GM10847 (cell line): ENCODE data around the gene RAB24.

ENCODE experiments used
- POLR2A ChIP-seq: IDR thresholded peaks from 2 replicates; pipeline ENCODE4 v1.6.1; 2011; ENCODE audit not compliant: insufficient read length; ENCODE audit errors: extremely low read depth

RAB24 gene

DNA sequence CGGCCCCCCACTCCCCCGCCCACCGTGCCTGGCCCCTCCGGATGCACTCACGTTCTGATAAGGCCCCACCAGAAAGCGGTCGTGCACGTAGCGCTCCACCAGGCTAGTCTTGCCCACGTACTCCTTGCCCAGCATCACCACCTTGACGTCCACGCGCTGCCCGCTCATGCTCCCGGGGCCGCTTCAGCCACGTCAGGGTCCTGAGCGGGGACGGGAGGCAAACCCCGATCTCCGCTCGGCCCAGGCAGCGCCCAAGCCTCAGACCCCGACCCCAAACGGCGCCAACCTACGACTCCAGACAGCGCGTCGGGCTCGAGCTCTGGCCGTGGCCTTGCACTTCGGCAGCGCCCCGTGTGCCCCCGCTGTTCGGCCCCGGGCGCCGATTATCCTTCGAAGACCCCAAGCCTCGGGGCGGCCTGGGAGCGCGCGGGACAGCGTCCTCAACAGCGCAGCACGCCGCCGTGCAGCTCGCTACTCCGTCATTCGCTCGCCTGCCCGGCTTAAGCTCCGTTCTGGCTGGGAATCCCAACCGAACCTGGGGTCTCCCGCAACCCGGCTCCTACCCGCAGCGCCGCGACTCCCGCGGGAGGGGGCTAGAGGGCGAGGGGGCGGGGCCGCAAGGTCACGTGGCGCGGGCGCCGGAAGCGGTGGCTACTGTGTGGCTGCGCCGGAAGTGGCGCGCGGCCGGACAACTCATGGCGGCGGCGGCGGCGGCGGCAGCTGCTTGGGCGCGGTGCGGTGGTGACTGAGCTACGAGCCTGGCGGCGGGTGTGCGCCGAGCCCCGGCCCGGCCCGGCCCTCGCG lies at the start of gene RAB24, which contains the start of gene PRELID1:
RAB24 (minus strand) TSS at position 599 of the 804 bp plus-strand sequence; CDS start at position 168, 431 bp downstream.
PRELID1 (plus strand) TSS at position 679 of the 804 bp plus-strand sequence. CDS start 187 bp downstream, outside the sequence.
- TF ChIP-seq POLR2A = peak; percentile 50

DNA sequence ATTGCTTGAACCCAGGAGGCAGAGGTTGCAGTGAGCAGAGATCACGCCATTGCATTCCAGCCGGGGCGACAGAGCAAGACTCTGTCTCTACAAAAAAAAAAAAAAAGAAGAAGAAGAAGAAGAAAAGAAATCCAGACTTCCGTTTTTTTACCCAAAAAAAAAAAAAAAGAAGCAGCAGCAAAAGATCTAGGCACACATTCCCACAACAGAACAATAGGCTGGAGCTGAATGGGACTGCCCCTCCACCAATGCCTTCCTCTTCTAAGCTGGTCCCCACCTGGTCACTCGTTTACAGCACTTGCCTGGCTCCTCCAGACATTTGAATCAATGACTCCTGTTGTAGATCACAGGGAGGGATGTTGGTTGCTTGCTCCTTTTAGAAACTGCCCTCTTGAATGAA lies 49.6 kb upstream of the RAB24 start:
- TF ChIP-seq POLR2A = no peak

DNA sequence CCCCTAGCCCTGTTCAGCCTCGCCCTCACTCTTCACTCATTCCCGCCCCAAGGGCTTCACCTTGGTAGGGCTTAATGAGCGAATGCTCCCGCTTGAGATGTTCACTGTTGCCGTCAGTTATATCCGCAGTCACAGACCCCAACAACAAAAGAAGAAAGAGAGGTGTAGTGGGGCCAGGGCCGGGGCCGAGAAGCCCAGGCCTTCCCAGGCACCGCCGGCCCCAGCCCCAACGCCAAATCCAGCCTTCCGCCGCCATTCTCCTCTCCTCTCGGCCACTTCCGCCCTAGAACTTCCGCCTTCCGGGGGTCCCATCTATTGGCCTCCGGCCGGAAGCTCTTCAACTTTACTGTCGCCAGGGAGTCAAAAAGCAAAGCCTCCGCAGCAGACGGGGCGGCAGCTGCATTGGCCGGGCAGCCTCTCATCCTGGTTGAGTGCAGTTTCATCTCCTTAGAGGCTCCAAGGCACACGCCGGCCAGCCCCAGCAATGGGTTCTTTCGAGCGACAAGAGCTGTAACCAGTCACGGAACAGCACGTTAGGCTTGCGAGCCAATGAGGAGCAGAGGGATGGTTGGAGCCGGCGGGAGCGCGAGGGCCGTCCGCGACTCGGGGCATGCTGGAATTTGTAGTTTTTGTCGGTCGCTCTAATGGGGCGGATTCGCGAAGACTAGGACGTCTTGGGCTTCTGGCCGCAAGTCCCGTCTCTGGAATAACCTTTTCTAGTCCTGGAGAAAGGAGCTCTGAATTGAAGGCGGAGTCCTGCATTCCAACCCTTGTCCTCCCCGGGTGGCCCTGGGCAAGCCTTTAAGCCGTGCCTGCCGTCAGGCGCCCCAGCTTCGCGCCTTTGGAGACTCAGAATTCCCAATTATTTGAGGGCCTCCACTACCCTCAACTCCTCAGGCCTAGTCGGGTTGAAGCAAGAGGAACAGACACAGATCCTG lies 48.1 kb upstream of the RAB24 start, which contains the start of gene LMAN2:
LMAN2 (minus strand) TSS at position 277 of the 938 bp plus-strand sequence; CDS start at position 256, 21 bp downstream.
- peak; percentile 78 for TF ChIP-seq POLR2A

DNA sequence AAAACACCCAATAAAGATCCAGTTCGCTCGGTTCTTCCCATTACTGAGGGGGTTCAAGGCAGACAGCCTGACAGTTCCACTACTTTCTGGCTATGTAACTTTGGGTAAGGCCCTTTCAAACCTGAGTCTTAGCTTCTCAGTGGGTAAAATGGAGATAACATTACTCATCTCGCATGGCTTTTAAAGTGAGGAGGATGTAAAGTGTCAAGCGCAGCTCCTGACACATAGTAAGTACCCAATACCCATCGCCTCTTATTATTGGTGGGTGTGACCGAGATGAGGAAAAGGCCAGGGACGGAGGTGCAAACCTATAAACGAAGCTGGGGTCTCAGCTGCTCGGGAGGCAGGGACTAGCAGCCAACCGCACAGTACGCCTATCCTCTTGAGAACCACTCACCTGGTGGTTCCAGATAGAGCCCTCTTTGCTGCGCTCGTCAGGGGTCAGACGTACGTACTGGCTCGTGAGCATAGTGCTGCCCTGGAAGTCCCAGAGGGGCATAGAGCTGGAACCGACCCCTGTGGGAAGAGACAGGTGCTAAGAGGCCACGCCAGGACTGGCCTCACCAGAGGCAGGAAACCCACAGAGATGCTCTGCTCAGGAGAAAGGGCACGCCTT lies 47.4 kb upstream of the RAB24 start:
- no peak for TF ChIP-seq POLR2A

DNA sequence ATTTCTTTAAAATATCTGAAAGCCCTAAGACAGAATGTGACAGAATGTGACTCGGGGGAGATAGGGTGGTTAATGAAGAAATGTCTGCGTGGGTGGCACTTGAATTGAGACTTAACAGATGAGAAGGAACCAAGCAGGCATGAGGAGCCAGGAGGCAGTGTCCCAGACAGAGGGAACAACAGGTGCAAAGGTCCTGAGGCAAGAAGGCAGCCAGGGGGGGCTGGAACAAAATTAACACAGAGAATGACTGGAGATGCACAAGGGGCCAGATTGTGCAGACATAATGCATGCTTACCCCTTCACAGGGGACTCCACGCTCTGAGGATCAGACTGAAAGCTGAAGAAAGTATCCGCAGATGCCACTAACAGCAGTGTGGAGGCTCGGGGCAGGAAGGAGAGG lies 46.2 kb upstream of the RAB24 start:
- TF ChIP-seq POLR2A = no peak

DNA sequence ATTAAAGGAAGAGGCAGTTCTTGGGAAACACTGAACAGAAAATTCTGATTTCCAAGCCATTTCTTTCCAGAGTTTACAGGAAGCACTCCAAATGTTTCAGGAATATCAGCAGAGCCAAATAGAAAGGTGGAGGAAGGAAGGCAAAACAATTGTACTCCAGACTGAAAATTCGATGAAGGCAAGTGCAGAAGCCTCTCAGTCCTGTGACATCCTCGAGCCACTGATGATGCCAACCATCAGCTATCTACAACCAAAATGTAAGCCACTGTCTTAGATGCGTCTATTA lies 45.8 kb upstream of the RAB24 start:
- no peak for TF ChIP-seq POLR2A

DNA sequence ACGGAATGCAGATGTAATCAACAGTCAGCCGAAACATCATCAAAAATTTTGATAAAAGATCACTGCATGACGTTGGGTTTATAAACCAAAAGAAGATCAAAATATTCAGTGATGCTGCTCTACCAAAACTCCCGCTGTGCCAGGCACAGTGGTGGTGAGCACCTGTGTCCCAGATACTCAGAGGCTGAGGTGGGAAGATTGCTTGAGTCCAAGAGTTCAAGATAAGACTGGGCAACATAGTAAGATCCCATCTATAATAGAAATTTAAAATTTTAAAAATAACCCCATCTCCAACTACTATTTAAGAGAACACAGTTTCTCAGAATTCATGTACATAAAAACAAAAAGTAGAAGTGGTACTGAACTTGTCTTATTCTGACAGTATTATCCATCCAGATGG lies 44.2 kb upstream of the RAB24 start:
- no peak for TF ChIP-seq POLR2A

DNA sequence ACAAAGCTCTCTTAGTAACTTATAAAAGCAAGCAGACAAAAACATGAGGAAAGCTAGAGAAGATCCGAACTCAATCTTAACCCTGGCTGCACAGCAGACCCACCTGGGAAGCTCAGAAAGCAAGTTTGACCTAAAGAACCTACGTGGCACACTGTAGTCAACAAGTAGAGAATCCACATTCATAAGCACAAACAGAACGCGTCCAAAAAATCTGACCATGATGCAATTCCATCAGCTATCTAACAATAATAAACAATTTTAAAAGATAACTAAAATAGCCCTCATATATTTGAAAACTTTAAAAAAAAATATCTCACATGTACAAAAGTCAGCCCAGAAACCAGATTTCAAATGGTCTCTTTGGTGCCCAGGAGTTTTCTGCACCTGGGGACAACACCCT lies 43.3 kb upstream of the RAB24 start:
- no peak for TF ChIP-seq POLR2A

DNA sequence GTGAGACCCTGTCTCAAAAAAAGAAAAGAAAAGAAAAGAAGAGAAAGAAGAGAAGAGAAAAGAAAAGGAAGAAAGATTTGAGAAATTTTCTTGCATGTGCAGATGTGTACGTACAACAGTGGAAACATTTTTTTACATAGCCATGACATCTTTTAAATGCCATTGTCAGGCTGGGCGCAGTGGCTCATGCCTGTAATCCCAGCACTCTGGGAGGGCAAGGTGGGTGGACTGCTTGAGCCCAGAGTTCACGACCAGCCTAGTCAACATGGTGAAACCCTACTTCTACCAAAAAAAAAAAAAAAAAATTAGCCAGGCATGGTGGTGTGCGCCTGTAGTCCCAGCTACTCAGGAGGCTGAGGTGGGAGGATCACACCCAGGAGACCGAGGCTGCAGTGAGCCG lies 41.4 kb upstream of the RAB24 start:
- TF ChIP-seq POLR2A = no peak

DNA sequence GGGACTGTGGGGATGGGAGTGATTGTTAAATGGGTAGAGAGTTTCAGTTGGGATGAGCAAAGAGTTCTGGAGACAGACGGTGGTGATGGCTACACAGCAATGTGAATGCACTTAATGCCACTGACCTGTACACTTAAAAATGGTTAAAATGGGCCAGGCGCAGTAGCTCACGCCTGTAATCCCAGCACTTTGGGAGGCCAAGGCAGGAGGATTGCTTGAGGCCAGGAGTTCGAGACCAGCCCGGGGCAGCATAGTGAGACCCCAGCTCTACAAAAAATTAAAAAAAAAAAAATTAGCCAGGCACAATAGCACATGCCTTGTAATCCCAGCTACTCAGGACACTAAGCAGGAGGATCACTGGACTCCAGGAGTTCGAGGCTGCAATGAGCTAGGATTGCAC lies 40.3 kb upstream of the RAB24 start:
- TF ChIP-seq POLR2A = no peak

DNA sequence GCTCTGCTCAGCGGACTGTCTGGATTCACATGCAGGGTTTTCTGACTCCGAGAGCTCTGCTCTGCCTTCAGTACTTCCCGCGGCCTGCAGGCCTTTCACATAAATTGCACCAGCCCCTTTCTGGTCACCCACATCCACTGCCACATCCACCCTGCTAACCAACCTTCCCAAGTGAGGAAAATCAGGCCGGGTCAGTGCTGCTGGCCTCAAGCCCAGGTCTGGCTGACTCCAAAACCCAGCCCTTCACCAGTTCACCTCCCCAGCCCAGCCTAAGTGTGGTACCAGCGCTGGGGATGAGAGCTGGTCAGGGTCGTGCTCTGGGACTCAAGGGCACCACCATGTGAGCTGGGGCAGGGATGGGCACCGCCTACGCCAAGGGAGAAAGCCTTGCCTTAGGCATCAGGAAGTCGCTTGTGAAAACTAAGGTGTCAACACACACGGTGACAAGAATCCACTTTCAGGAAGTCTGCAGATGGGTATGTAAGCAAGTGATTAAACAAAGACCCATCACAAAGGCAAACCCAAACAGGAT lies 35.7 kb upstream of the RAB24 start:
- no peak for TF ChIP-seq POLR2A

DNA sequence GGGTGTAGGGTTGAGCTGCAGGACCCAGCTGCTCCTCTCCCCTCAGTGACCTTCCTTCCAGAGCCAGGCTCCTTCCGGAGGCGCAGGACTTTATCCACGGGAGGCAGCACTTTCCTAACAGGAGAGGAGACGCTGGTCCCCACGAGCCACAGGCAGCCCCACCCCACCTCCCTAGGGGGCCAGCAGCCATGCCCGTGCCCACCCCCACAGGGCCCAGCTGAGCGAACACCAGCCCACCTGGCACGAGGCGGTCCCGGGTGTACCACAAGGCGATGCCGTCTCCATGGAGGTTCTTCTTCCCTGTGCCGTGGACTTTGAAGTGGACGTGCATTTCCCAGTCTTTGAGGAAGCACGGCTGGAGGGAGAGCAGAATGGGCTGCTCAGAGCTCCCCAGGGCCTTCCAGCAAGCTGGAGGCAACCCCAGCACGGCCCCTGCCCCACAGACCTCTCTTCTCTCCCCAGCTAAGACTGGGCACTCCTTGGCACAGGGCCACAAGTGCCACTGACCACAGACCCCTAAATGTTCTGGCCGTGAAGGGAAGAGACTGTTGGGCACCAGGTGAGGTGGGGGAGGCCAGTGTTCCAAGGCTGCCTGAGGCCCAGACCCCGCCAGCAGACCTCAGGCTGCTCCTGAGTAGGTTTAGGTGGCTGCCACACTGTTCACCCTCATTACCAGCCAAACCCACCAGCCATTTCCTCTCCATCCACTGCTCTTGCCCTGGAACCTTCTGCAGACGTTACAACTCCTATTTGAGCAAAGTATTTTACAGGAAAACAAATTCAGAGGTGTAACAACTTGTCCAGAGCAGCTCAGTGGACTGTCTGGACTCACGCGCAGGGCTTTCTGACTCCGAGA lies 35.0 kb upstream of the RAB24 start:
- no peak for TF ChIP-seq POLR2A

DNA sequence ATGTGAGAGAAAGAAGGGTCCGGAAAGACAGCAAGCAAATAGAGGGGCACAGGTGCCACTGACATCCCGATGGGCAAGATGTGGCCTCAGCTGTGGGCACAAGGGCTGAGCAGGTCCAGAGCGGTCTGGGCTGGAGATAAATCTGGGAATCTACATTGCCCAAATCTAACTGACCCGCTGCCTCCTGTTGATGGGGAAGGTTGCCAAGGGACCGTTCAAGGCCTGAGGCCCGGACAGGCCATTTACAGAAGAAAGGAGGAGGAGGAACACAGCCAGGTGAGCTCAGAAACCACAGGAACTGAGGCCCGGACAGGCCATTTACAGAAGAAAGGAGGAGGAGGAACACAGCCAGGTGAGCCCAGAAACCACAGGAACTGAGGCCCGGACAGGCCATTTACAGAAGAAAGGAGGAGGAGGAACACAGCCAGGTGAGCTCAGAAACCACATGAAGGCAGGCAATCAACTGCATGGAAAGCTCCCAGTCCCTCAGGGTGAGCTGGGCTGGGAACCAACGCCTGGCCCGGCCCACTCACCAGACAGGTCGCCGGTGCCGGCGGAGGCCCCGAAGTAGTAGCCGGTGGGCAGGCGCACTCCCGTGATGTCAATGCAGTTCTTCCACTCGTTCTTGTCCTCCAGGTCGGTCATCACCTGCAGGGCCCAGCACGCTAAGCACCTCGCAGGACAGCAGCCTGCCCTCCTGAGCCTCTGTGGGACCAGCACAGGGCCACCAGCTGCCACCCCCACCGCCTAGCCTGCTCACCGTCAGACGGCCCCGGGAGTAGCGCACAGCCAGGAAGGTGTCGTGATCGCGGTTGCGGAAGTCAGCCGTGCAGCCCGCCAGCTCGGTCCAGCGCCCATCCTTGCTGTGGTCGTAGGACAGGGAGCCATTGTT lies 33.3 kb upstream of the RAB24 start:
- TF ChIP-seq POLR2A = no peak

DNA sequence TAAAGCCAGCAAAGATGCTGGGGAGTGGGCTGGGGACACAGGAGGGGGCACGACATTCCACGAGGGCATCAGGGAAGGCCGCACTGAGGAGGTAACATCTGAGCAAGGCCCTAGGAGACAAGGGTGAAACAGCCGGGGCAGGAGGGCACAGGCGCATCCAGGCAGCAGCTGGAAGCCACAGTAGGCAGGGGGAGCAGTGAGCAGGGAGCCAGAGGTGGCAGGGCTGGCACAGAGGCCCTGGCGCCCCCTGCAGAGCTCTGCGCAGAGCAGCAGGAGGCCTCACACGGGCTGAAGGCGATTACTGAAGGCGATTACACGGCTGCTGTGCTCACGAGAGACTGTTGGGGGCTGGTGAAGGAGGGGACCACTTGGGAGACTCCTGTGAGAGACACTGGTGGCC lies 32.6 kb upstream of the RAB24 start:
- no peak for TF ChIP-seq POLR2A

DNA sequence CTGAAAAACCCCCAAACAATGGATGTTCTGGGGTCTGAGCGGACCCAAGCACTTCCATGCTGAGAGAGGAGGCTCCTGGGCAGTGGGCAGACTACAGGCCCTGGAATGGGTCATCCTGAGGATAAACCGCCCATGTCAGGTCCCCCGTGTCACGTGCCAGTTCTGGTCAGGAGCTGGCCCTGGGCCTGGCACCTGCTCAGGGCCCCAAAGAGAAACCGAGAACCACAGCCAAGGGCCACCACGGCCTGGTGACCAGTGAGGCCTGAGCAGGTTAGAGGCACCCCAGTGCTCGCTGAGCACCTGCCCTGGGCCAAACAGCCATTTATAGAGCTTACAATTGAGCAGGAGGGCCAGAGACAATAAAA lies 32.2 kb upstream of the RAB24 start:
- no peak for TF ChIP-seq POLR2A
